Natural killer cell (primary cell): Measurements from ENCODE around the gene PPP2R5B. TPM values are rescaled to one million over a fixed set of nuclear protein-coding genes. Genes with fewer than 3 reads are reported as not detected.

Experiments used
- ATAC-seq, 3 donors: fragments of 150-1000 bp in 2 of 3; fragments of 200-7000 bp in 1 of 3; cut with Tn5 transposase; 1 replicate in 1 of 3; 2 replicates in 2 of 3; pipeline ENCODE4 v1.10.0; 2021; ENCODE audit warnings: mild to moderate bottlenecking in 2 of 3, moderate library complexity in 2 of 3
- DNase-seq, 2 donors: peaks; one replicate each; pipeline versions ENCODE4 v3.0.0 to v3.0.0-alpha.2; 2013 to 2021; ENCODE audit warnings: mixed read lengths in 1 of 2
- H3K27ac ChIP-seq: one replicate; pipeline ENCODE4 v1.5.1; 2013; ENCODE audit warnings: mild to moderate bottlenecking, low read length
- H3K27me3 ChIP-seq: one replicate; pipeline ENCODE4 v1.6.1; 2013; ENCODE audit warnings: low read length; ENCODE audit not compliant: control insufficient read depth, insufficient read depth
- H3K36me3 ChIP-seq: one replicate; pipeline ENCODE4 v1.6.1; 2013; ENCODE audit warnings: low read length; ENCODE audit not compliant: control insufficient read depth, insufficient read depth
- H3K4me1 ChIP-seq: one replicate; pipeline ENCODE4 v1.6.1; 2013; ENCODE audit warnings: low read length; ENCODE audit not compliant: control insufficient read depth, insufficient read depth
- H3K4me3 ChIP-seq: one replicate; pipeline ENCODE4 v1.5.1; 2013; ENCODE audit warnings: low read length
- H3K9me3 ChIP-seq: one replicate; pipeline ENCODE4 v1.6.1; 2013; ENCODE audit warnings: low read length; ENCODE audit not compliant: control insufficient read depth, insufficient read depth
- H3K27ac Mint-ChIP-seq, 2 donors: one replicate each; pipeline ENCODE4 v1.8.0; 2022; ENCODE audit warnings: mild to moderate bottlenecking in 2 of 2, mixed read lengths in 2 of 2, moderate library complexity in 1 of 2
- H3K27me3 Mint-ChIP-seq, 2 donors: one replicate each; pipeline ENCODE4 v1.8.0; 2022; ENCODE audit warnings: low read depth in 2 of 2, mixed read lengths in 2 of 2
- H3K36me3 Mint-ChIP-seq: one replicate; pipeline ENCODE4 v1.8.0; 2022; ENCODE audit warnings: mixed read lengths
- H3K4me1 Mint-ChIP-seq, 2 donors: one replicate each; pipeline ENCODE4 v1.8.0; 2022; ENCODE audit warnings: mixed read lengths in 2 of 2
- H3K4me3 Mint-ChIP-seq: one replicate; pipeline ENCODE4 v1.8.0; 2022; ENCODE audit warnings: mild to moderate bottlenecking, moderate library complexity, mixed read lengths
- H3K9me3 Mint-ChIP-seq, 2 donors: one replicate each; pipeline ENCODE4 v1.8.0; 2022; ENCODE audit warnings: mixed read lengths in 2 of 2
- CTCF ChIP-seq: fragments of 200-600 bp; IDR thresholded peaks from one replicate; pipeline ENCODE4 v1.8.0; 2022; ENCODE audit warnings: antibody characterized with exemption
- WGBS: methylation state at CpG from one replicate; pipeline ENCODE4 v1.1.7; 2013; ENCODE audit warnings: missing lambda C conversion rate; ENCODE audit not compliant: insufficient coverage; 5-methylcytosine and 5-hydroxymethylcytosine counted together
- intact Hi-C: fragments of 100-400 bp; cut with micrococcal nuclease; formaldehyde crosslinking; loops from one replicate; pipeline ENCODE4 v1.14.2; 2022
- total RNA-seq, 4 donors: library from RNA; stranded (reverse); fragments of 120-200 nt in 1 of 4; gene quantifications; one replicate each; pipeline versions ENCODE4 v1.2.3 to v1.2.4, GENCODE V29; 2013 to 2022

Gene PPP2R5B
- total RNA-seq, 3 donors from 2014 or later (not counting 1 experiment from before 2014, with no cell fraction given): 27.8 to 31.5 (median 28.5) TPM

GRCh38 chr11:64898541-64898940 lies 25.9 kb upstream of the PPP2R5B start:
- no peak overlapping the region for H3K27ac ChIP-seq
- no peak overlapping the region for H3K4me3 Mint-ChIP-seq
- H3K36me3 ChIP-seq: peaks cover 48% of the 10 kb centered on the region
- no peak for TF ChIP-seq CTCF
- H3K27me3 ChIP-seq: no peaks in the 10 kb centered on the region
- H3K4me3 ChIP-seq: no peak overlapping the region
- intact Hi-C loops: no loop called here
- H3K9me3 ChIP-seq: no peaks in the 10 kb centered on the region
- peak overlapping the region in 1 of 2 donors; percentile 65 for H3K27ac Mint-ChIP-seq
- no peaks in the 10 kb centered on the region for H3K27me3 Mint-ChIP-seq
- ATAC-seq (no peak), DNase-seq (no peak)
- H3K9me3 Mint-ChIP-seq: no peaks in the 10 kb centered on the region
- H3K36me3 Mint-ChIP-seq: no peaks in the 10 kb centered on the region
- WGBS: 96% methylated on average over 19 of the region's 19 CpGs
- peaks cover 15% of the 10 kb centered on the region for H3K4me1 ChIP-seq
- H3K4me1 Mint-ChIP-seq: peaks cover 0 to 12% of the 10 kb centered on the region in 2 donors

- H3K9me3 ChIP-seq: no peaks in the 10 kb centered on the region
- H3K4me3 ChIP-seq: no peak overlapping the region
- no peak for TF ChIP-seq CTCF
- Mint-ChIP-seq H3K36me3 (no peaks in the 10 kb centered on the region), H3K9me3 (no peaks in the 10 kb centered on the region), H3K4me3 (peak overlapping the region; percentile 11), H3K4me1 (peaks cover 0 to 12% of the 10 kb centered on the region in 2 donors), H3K27me3 (no peaks in the 10 kb centered on the region), H3K27ac (peak overlapping the region; percentile 43 to 82)
- no peaks in the 10 kb centered on the region for H3K27me3 ChIP-seq
- 79% methylated on average over 14 of the region's 14 CpGs for WGBS
- DNase-seq (peak in 1 of 2 donors; percentile 87), ATAC-seq (peak; percentile 15 to 35 (median 24))
- peaks cover 4% of the 10 kb centered on the region for H3K4me1 ChIP-seq
- no peak overlapping the region for H3K27ac ChIP-seq
- intact Hi-C loops: no loop called here
- peaks cover 49% of the 10 kb centered on the region for H3K36me3 ChIP-seq
Observed at GRCh38 chr11:64900263-64900678, 24.2 kb upstream of the PPP2R5B start.

- intact Hi-C loops: no loop called here
- no peak for DNase-seq
- no peaks in the 10 kb centered on the region for H3K9me3 ChIP-seq
- no peak overlapping the region for H3K4me3 ChIP-seq
- Mint-ChIP-seq H3K27me3 (no peaks in the 10 kb centered on the region), H3K27ac (no peak overlapping the region), H3K9me3 (no peaks in the 10 kb centered on the region), H3K4me1 (peaks cover 0 to 8% of the 10 kb centered on the region in 2 donors), H3K36me3 (no peaks in the 10 kb centered on the region), H3K4me3 (no peak overlapping the region)
- no peak for TF ChIP-seq CTCF
- H3K27me3 ChIP-seq: no peaks in the 10 kb centered on the region
- 95% methylated on average over 17 of the region's 17 CpGs for WGBS
- H3K4me1 ChIP-seq: peaks cover 4% of the 10 kb centered on the region
- peaks cover 54% of the 10 kb centered on the region for H3K36me3 ChIP-seq
- H3K27ac ChIP-seq: no peak overlapping the region
- no peak for ATAC-seq
Observed at GRCh38 chr11:64900774-64901173, 23.7 kb upstream of the PPP2R5B start.
